Natural killer cell (primary cell): ENCODE data around the gene GUCY1B1. TPM values are rescaled to one million over a fixed set of nuclear protein-coding genes. Genes with fewer than 3 reads are reported as not detected.
"Not testable (repeated sequence)": the region's sequence is repeated elsewhere in the genome, so short reads cannot be mapped to it uniquely, and the experiment has no call there.

Experiments
- ATAC-seq, 3 donors: fragments of 150-1000 bp in 2 of 3; fragments of 200-7000 bp in 1 of 3; cut with Tn5 transposase; 1 replicate in 1 of 3; 2 replicates in 2 of 3; pipeline ENCODE4 v1.10.0; 2021; ENCODE audit warnings: mild to moderate bottlenecking in 2 of 3, moderate library complexity in 2 of 3
- DNase-seq, 2 donors: peaks; one replicate each; pipeline versions ENCODE4 v3.0.0 to v3.0.0-alpha.2; 2013 to 2021; ENCODE audit warnings: mixed read lengths in 1 of 2
- H3K27ac ChIP-seq: one replicate; pipeline ENCODE4 v1.5.1; 2013; ENCODE audit warnings: mild to moderate bottlenecking, low read length
- H3K27me3 ChIP-seq: one replicate; pipeline ENCODE4 v1.6.1; 2013; ENCODE audit warnings: low read length; ENCODE audit not compliant: control insufficient read depth, insufficient read depth
- H3K36me3 ChIP-seq: one replicate; pipeline ENCODE4 v1.6.1; 2013; ENCODE audit warnings: low read length; ENCODE audit not compliant: control insufficient read depth, insufficient read depth
- H3K4me1 ChIP-seq: one replicate; pipeline ENCODE4 v1.6.1; 2013; ENCODE audit warnings: low read length; ENCODE audit not compliant: control insufficient read depth, insufficient read depth
- H3K4me3 ChIP-seq: one replicate; pipeline ENCODE4 v1.5.1; 2013; ENCODE audit warnings: low read length
- H3K9me3 ChIP-seq: one replicate; pipeline ENCODE4 v1.6.1; 2013; ENCODE audit warnings: low read length; ENCODE audit not compliant: control insufficient read depth, insufficient read depth
- H3K27ac Mint-ChIP-seq, 2 donors: one replicate each; pipeline ENCODE4 v1.8.0; 2022; ENCODE audit warnings: mild to moderate bottlenecking in 2 of 2, mixed read lengths in 2 of 2, moderate library complexity in 1 of 2
- H3K27me3 Mint-ChIP-seq, 2 donors: one replicate each; pipeline ENCODE4 v1.8.0; 2022; ENCODE audit warnings: low read depth in 2 of 2, mixed read lengths in 2 of 2
- H3K36me3 Mint-ChIP-seq: one replicate; pipeline ENCODE4 v1.8.0; 2022; ENCODE audit warnings: mixed read lengths
- H3K4me1 Mint-ChIP-seq, 2 donors: one replicate each; pipeline ENCODE4 v1.8.0; 2022; ENCODE audit warnings: mixed read lengths in 2 of 2
- H3K4me3 Mint-ChIP-seq: one replicate; pipeline ENCODE4 v1.8.0; 2022; ENCODE audit warnings: mild to moderate bottlenecking, moderate library complexity, mixed read lengths
- H3K9me3 Mint-ChIP-seq, 2 donors: one replicate each; pipeline ENCODE4 v1.8.0; 2022; ENCODE audit warnings: mixed read lengths in 2 of 2
- WGBS: methylation state at CpG from one replicate; pipeline ENCODE4 v1.1.7; 2013; ENCODE audit warnings: missing lambda C conversion rate; ENCODE audit not compliant: insufficient coverage; 5-methylcytosine and 5-hydroxymethylcytosine counted together
- intact Hi-C: fragments of 100-400 bp; cut with micrococcal nuclease; formaldehyde crosslinking; loops from one replicate; pipeline ENCODE4 v1.14.2; 2022
- total RNA-seq, 4 donors: library from RNA; stranded (reverse); fragments of 120-200 nt in 1 of 4; gene quantifications; one replicate each; pipeline versions ENCODE4 v1.2.3 to v1.2.4, GENCODE V29; 2013 to 2022
- TF ChIP-seq, protein P1 (sequence below): fragments of 200-600 bp; IDR thresholded peaks from one replicate; pipeline ENCODE4 v1.8.0; 2022; ENCODE audit warnings: antibody characterized with exemption

Gene GUCY1B1
- total RNA-seq, 3 donors from 2014 or later (not counting 1 experiment from before 2014, with no cell fraction given) = 2.1 to 4.0 (median 2.8) TPM

DNA sequence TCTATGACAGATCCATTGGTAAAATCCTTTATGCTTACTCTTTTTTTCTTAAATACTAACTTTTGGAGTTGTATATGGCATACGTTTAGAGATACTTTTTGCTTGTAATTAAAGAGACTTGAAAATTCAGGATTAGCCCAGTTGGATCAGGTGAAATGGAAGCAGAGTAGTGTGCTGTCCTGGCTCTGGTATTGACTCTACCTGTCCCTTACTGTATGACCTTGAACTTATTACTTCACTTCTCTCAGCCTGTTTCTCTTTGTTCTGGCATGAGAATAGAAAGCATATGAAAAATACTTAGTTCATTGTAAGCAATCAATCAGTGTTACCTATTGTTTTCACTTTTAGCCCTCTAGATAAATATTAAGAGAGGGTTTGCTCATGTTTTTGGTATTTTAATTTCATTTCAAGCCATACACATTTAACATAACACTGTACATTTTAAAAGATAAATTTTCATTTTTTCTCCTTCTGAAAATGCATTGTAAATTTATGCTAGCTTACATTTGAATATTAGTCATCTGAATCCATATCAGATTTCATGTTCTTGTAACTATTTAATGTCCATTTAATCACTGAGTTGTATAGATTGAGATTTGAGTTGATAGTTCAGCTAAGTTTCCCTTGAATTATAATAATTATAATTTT, 35.9 kb downstream of the GUCY1B1 start:
- Mint-ChIP-seq H3K9me3 (no peaks in the 10 kb centered on the region), H3K4me3 (no peak overlapping the region), H3K27me3 (no peaks in the 10 kb centered on the region), H3K36me3 (no peaks in the 10 kb centered on the region), H3K4me1 (no peaks in the 10 kb centered on the region), H3K27ac (no peak overlapping the region)
- H3K4me3 ChIP-seq = no peak overlapping the region
- no peak for ATAC-seq
- H3K36me3 ChIP-seq = no peaks in the 10 kb centered on the region
- TF ChIP-seq, protein P1, sequence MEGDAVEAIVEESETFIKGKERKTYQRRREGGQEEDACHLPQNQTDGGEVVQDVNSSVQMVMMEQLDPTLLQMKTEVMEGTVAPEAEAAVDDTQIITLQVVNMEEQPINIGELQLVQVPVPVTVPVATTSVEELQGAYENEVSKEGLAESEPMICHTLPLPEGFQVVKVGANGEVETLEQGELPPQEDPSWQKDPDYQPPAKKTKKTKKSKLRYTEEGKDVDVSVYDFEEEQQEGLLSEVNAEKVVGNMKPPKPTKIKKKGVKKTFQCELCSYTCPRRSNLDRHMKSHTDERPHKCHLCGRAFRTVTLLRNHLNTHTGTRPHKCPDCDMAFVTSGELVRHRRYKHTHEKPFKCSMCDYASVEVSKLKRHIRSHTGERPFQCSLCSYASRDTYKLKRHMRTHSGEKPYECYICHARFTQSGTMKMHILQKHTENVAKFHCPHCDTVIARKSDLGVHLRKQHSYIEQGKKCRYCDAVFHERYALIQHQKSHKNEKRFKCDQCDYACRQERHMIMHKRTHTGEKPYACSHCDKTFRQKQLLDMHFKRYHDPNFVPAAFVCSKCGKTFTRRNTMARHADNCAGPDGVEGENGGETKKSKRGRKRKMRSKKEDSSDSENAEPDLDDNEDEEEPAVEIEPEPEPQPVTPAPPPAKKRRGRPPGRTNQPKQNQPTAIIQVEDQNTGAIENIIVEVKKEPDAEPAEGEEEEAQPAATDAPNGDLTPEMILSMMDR = no peak
- H3K9me3 ChIP-seq = no peaks in the 10 kb centered on the region
- H3K27me3 ChIP-seq = no peaks in the 10 kb centered on the region
- WGBS = no CpG with 5 or more reads among the region's 1 CpG
- no peaks in the 10 kb centered on the region for H3K4me1 ChIP-seq
- H3K27ac ChIP-seq = no peak overlapping the region
- intact Hi-C loops = no loop called here
- no peak for DNase-seq

DNA sequence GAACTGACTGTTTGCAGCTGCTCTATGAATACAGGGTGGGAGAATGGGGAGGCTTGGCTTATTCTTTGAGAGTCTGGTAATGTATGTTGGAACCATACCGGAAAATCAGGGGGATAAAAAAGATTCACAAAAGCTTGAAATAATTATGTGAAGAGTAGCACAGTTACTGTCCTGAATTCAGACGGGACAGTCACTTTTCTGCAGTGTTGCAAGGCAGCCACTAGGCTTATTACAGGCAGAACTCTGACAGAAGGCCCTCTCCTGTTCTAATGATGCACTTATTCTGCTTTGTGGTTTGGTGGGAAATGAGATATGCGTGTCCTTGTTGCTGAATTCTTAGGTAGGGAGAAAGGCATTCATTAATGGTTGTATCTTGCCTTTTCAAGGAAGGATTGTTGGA, 37.2 kb downstream of the GUCY1B1 start:
- no peak overlapping the region for H3K27ac Mint-ChIP-seq
- H3K4me1 Mint-ChIP-seq = no peaks in the 10 kb centered on the region
- WGBS = 79% methylated on average over 3 of the region's 3 CpGs

DNA sequence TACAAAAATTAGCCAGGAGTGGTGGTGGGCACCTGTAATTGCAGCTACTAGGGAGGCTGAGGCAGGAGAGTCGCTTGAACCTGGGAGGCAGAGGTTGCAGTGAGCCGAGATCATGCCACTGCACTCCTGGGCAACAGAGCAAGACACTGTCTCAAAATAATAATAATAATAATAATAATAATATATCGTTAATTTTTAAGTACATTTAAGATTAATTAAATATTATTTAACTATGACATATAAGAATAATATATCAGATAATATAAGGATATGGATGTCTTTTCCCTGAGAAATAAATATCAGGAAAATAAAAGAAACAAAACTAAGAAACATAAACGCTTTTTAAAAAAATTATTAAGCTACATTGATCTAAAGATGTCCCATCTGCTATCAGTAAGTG, 38.8 kb downstream of the GUCY1B1 start:
- intact Hi-C loops, H3K36me3 Mint-ChIP-seq, H3K27me3 ChIP-seq, H3K27ac Mint-ChIP-seq, H3K36me3 ChIP-seq, H3K4me3 Mint-ChIP-seq, ATAC-seq, H3K4me1 Mint-ChIP-seq, H3K9me3 ChIP-seq, H3K4me3 ChIP-seq, H3K4me1 ChIP-seq, H3K9me3 Mint-ChIP-seq, H3K27me3 Mint-ChIP-seq, H3K27ac ChIP-seq, DNase-seq: not testable (repeated sequence)
- WGBS = 88% methylated on average over 1 of the region's 4 CpGs

More for the DNA sequence above, 37.2 kb downstream of the GUCY1B1 start:
- no peaks in the 10 kb centered on the region for H3K9me3 ChIP-seq
- H3K27me3 Mint-ChIP-seq = no peaks in the 10 kb centered on the region
- H3K4me3 Mint-ChIP-seq = no peak overlapping the region
- TF ChIP-seq, protein P1 = no peak
- ATAC-seq (no peak), DNase-seq (no peak)
- H3K4me1 ChIP-seq = no peaks in the 10 kb centered on the region
- H3K36me3 ChIP-seq = no peaks in the 10 kb centered on the region
- no peak overlapping the region for H3K4me3 ChIP-seq
- no peaks in the 10 kb centered on the region for H3K9me3 Mint-ChIP-seq
- no peaks in the 10 kb centered on the region for H3K36me3 Mint-ChIP-seq
- no peak overlapping the region for H3K27ac ChIP-seq
- H3K27me3 ChIP-seq = no peaks in the 10 kb centered on the region
- intact Hi-C loops = no loop called here

DNA sequence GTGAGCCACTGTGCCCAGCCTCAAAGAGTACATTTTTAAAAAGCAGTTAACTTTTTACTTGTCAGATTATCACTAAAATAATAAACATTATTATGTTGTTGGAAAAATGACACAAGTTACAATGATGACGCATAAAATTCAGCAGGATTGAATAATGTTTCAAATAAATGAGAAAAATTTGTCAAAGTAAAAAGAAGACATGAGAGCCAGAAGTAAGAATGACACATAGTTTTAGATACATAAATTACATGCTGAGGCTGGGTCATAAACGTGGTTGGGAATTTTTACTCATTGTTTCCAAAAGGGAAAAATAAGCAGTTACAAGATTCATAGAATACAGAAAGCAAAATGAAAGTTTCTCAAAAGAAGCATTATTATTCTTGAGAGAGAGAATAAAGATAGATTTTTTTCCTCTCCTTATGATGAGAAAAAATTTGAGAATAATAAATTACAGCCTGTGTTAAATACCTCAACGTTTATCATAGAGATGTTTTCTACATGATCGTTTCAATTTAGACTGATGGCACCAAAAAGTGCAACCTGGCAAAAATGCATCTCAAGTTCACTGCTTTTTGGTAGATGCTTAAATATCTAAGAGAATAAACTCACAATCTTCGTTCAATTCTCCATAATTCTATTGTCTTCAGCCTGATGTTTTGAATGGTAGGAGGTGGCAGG, 40.4 kb downstream of the GUCY1B1 start:
- TF ChIP-seq, protein P1 = no peak
- WGBS = 92% methylated on average over 4 of the region's 5 CpGs
- no peaks in the 10 kb centered on the region for H3K9me3 Mint-ChIP-seq

More for the DNA sequence above, 40.4 kb downstream of the GUCY1B1 start:
- Histone ChIP-seq H3K36me3 (no peaks in the 10 kb centered on the region), H3K9me3 (no peaks in the 10 kb centered on the region), H3K27ac (no peak overlapping the region), H3K27me3 (no peaks in the 10 kb centered on the region), H3K4me1 (no peaks in the 10 kb centered on the region), H3K4me3 (no peak overlapping the region)
- Mint-ChIP-seq H3K27me3 (no peaks in the 10 kb centered on the region), H3K36me3 (no peaks in the 10 kb centered on the region), H3K27ac (no peak overlapping the region), H3K4me1 (no peaks in the 10 kb centered on the region), H3K4me3 (no peak overlapping the region)
- DNase-seq = no peak
- no peak for ATAC-seq
- intact Hi-C loops = no loop called here
